ENCODE data around the gene ESR2.
"Not testable (repeated sequence)": the region's sequence is repeated elsewhere in the genome, so short reads cannot be mapped to it uniquely, and the experiment has no call there.

Gene ESR2

GRCh38 chr14:64196056-64196455 is 98.1 kb downstream of the ESR2 start:
- no peak for DNase-seq

GRCh38 chr14:64195199-64195598 is 99.0 kb downstream of the ESR2 start:
- no peak for DNase-seq

GRCh38 chr14:64194404-64194803 is 99.8 kb downstream of the ESR2 start:
- no peak for DNase-seq

- DNase-seq = no peak
These were observed 100.3 kb downstream of the ESR2 start for GRCh38 chr14:64193821-64194220.

- no peak for DNase-seq
These were observed 102.4 kb downstream of the ESR2 start for GRCh38 chr14:64191756-64192155.

- no peak for DNase-seq
These were observed 103.1 kb downstream of the ESR2 start for GRCh38 chr14:64190974-64191502.

GRCh38 chr14:64187331-64187730 is 106.8 kb downstream of the ESR2 start:
- no peak for DNase-seq

- no peak for DNase-seq
These were observed 107.7 kb downstream of the ESR2 start for GRCh38 chr14:64186231-64187129.

- no peak for DNase-seq
These were observed 109.0 kb downstream of the ESR2 start for GRCh38 chr14:64185184-64185583.

- DNase-seq = no peak
These were observed 110.0 kb downstream of the ESR2 start for GRCh38 chr14:64184103-64184729.

- DNase-seq = not testable (repeated sequence)
These were observed 111.3 kb downstream of the ESR2 start for GRCh38 chr14:64182908-64183307.

GRCh38 chr14:64178814-64179213 is 115.4 kb downstream of the ESR2 start:
- no peak for DNase-seq

- no peak for DNase-seq
These were observed 117.8 kb downstream of the ESR2 start for GRCh38 chr14:64176330-64176729.

- peak; percentile 41 for DNase-seq
These were observed 119.0 kb downstream of the ESR2 start for GRCh38 chr14:64174922-64175782.

GRCh38 chr14:64170181-64170580 is 124.0 kb downstream of the ESR2 start:
- no peak for DNase-seq

- DNase-seq = no peak
These were observed 134.6 kb downstream of the ESR2 start for GRCh38 chr14:64159588-64159987.

- DNase-seq = no peak
These were observed 135.6 kb downstream of the ESR2 start for GRCh38 chr14:64158608-64159007.

GRCh38 chr14:64149921-64150320 is 144.2 kb downstream of the ESR2 start:
- DNase-seq = no peak

GRCh38 chr14:64147126-64147790 is 146.9 kb downstream of the ESR2 start:
- DNase-seq = no peak

GRCh38 chr14:64137657-64138290 is 156.4 kb downstream of the ESR2 start:
- DNase-seq = no peak

- no peak for DNase-seq
These were observed 167.6 kb downstream of the ESR2 start for GRCh38 chr14:64126548-64126947.

- no peak for DNase-seq
These were observed 168.9 kb downstream of the ESR2 start for GRCh38 chr14:64125270-64125669.
